ENCODE results near the gene IL36G. TPM values are rescaled to one million over a fixed set of nuclear protein-coding genes. Genes with fewer than 3 reads are reported as not detected.

IL36G gene
- total RNA-seq, 1 donor from 2014 or later, result not detected

GRCh38 chr2:112958428-112959108 is 19.2 kb upstream of the IL36G start:
- peak; percentile 25 for DNase-seq
- Mint-ChIP-seq H3K4me1 (ENCODE audit: low read depth, unreplicated experiment) (no peaks in the 10 kb centered on the region), H3K36me3 (ENCODE audit: unreplicated experiment) (no peaks in the 10 kb centered on the region), H3K27ac (ENCODE audit: unreplicated experiment) (no peak overlapping the region), H3K4me3 (ENCODE audit: unreplicated experiment) (no peak overlapping the region), H3K27me3 (ENCODE audit: unreplicated experiment) (no peaks in the 10 kb centered on the region), H3K9me3 (ENCODE audit: unreplicated experiment) (no peaks in the 10 kb centered on the region)
- TF ChIP-seq CTCF (IDR thresholded peaks at IDR 0.05; ENCODE audit: partially characterized antibody, unreplicated experiment), result peak; percentile 80

GRCh38 chr2:112959109-112959812 is 18.5 kb upstream of the IL36G start:
- Mint-ChIP-seq H3K27ac (ENCODE audit: unreplicated experiment) (no peak overlapping the region), H3K4me3 (ENCODE audit: unreplicated experiment) (no peak overlapping the region), H3K4me1 (ENCODE audit: low read depth, unreplicated experiment) (no peaks in the 10 kb centered on the region), H3K36me3 (ENCODE audit: unreplicated experiment) (no peaks in the 10 kb centered on the region), H3K9me3 (ENCODE audit: unreplicated experiment) (no peaks in the 10 kb centered on the region), H3K27me3 (ENCODE audit: unreplicated experiment) (no peaks in the 10 kb centered on the region)
- peak; percentile 51 for DNase-seq
- peak; percentile 68 for TF ChIP-seq CTCF (IDR thresholded peaks at IDR 0.05; ENCODE audit: partially characterized antibody, unreplicated experiment)

- H3K27me3 Mint-ChIP-seq (ENCODE audit: unreplicated experiment), result no peaks in the 10 kb centered on the region
- no peaks in the 10 kb centered on the region for H3K4me1 Mint-ChIP-seq (ENCODE audit: low read depth, unreplicated experiment)
- no peaks in the 10 kb centered on the region for H3K9me3 Mint-ChIP-seq (ENCODE audit: unreplicated experiment)
- no peak overlapping the region for H3K27ac Mint-ChIP-seq (ENCODE audit: unreplicated experiment)
- no peak for DNase-seq
- H3K36me3 Mint-ChIP-seq (ENCODE audit: unreplicated experiment), result no peaks in the 10 kb centered on the region
- no peak overlapping the region for H3K4me3 Mint-ChIP-seq (ENCODE audit: unreplicated experiment)
- TF ChIP-seq CTCF (IDR thresholded peaks at IDR 0.05; ENCODE audit: partially characterized antibody, unreplicated experiment), result no peak
These were observed 17.5 kb upstream of the IL36G start for GRCh38 chr2:112960230-112960825.

- Mint-ChIP-seq H3K36me3 (ENCODE audit: unreplicated experiment) (no peaks in the 10 kb centered on the region), H3K4me1 (ENCODE audit: low read depth, unreplicated experiment) (no peaks in the 10 kb centered on the region), H3K9me3 (ENCODE audit: unreplicated experiment) (no peaks in the 10 kb centered on the region), H3K27ac (ENCODE audit: unreplicated experiment) (no peak overlapping the region), H3K27me3 (ENCODE audit: unreplicated experiment) (no peaks in the 10 kb centered on the region), H3K4me3 (ENCODE audit: unreplicated experiment) (no peak overlapping the region)
- TF ChIP-seq CTCF (IDR thresholded peaks at IDR 0.05; ENCODE audit: partially characterized antibody, unreplicated experiment), result no peak
- no peak for DNase-seq
These were observed 15.3 kb upstream of the IL36G start for GRCh38 chr2:112962308-112963175.
